GM12873 (cell line): ENCODE measurements around the gene DYRK1B.

Experiments used
- TF ChIP-seq, protein P1 (sequence below): IDR thresholded peaks from 2 replicates; pipeline ENCODE4 v1.5.1; 2012; ENCODE audit warnings: low read depth, mild to moderate bottlenecking, moderate library complexity, low read length, control low read depth; ENCODE audit not compliant: insufficient read depth; ENCODE audit errors: missing control alignments

Gene DYRK1B

DNA sequence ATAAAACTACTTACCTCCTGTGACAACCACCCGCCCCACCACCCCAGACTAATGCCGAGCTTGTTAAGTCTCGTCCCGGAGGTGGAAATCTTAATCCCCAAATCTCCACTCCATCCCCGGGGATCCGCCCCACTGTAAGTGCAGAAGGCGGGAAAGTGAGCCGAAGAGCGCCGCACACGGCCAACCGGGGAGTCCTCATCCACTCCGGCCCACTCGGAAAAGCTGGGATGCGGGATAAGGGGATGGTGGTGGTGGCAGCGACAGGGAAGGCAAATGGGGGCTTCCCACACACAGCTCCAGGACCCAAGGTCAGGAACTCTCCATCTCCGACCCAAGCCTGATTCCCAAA, 11.6 kb upstream of the DYRK1B start:
- TF ChIP-seq, protein P1, sequence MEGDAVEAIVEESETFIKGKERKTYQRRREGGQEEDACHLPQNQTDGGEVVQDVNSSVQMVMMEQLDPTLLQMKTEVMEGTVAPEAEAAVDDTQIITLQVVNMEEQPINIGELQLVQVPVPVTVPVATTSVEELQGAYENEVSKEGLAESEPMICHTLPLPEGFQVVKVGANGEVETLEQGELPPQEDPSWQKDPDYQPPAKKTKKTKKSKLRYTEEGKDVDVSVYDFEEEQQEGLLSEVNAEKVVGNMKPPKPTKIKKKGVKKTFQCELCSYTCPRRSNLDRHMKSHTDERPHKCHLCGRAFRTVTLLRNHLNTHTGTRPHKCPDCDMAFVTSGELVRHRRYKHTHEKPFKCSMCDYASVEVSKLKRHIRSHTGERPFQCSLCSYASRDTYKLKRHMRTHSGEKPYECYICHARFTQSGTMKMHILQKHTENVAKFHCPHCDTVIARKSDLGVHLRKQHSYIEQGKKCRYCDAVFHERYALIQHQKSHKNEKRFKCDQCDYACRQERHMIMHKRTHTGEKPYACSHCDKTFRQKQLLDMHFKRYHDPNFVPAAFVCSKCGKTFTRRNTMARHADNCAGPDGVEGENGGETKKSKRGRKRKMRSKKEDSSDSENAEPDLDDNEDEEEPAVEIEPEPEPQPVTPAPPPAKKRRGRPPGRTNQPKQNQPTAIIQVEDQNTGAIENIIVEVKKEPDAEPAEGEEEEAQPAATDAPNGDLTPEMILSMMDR, result no peak

DNA sequence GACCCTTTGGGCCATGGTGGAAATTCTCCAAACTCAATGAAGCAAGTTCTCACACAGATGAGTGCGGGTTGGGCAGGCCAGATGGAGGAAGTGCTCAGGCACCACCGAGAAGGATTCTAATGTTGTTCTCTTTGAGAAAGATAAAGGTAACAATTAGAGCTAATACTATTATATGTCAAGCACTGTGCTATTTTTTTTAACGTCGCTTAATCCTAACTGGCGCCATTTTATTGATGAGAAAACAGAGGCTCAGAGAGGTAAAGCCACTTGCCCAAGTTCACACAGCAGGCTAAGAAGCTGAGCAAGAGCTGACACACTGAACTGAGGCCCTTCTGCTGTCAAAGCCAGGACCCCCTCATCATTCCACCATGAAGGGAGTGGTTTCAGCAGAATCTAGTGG, 11.2 kb upstream of the DYRK1B start:
- TF ChIP-seq, protein P1, result no peak

DNA sequence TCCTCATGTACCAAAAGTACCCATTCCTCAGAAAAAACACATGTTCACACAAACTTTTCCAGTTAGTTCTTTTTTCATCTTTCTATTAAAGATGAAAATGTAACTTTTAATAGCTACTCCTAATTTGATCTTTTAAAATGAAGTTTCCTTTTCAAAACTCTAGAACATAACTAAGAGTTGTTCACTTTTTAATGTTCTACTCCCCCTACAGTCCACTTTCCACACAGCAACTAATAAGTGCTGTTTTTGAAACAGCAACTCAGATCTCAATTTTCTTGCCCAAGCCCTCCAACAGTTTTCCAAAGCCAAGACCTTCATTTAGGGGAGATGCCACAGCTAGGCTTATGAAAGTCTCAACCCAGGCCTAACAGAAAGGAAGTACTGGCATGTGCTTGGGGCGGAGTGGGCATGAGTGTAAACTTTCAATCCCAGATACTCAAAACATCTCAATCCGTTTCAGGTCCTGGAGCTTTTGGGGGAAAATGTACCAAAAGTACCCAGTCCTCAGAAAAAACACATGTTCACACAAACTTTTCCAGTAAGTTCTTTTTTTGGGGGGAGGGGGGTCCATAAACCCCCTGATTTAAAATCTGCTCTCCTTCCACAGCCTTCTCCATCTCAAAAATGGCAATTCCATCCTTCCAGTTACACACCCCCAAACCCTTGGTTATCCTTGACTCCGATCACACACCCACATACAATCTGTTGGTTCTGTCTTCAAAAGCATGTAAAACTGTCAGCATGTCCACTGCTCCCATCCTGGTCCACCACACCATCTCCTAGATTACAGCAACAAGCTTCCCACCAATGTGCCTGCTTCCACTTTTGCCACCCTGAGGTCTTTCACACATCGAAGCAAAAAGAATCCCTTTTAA, 10.2 kb upstream of the DYRK1B start:
- TF ChIP-seq, protein P1, result peak; percentile 62

GRCh38 chr19:39842693-39843435, 8.9 kb upstream of the DYRK1B start:
- TF ChIP-seq, protein P1, result no peak

DNA sequence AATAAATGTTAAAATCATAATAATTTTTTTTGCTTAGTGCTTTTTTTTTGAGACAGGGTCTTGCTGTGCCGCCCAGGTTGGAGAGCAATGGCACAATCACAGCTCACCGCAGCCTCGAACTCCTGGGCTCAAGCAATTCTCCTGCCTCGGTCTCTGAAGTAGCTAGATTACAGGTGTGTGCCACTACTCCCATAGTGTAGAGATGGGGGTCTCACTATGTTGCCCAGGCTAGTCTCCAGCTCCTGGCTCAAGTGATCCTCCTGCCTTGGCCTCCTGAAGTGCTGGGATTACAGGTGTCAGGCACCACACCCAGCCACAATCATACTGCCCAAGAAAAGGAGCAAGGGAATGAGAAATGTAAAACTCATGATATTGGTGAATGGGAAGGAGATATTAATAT, 7.1 kb upstream of the DYRK1B start:
- TF ChIP-seq, protein P1, result no peak

DNA sequence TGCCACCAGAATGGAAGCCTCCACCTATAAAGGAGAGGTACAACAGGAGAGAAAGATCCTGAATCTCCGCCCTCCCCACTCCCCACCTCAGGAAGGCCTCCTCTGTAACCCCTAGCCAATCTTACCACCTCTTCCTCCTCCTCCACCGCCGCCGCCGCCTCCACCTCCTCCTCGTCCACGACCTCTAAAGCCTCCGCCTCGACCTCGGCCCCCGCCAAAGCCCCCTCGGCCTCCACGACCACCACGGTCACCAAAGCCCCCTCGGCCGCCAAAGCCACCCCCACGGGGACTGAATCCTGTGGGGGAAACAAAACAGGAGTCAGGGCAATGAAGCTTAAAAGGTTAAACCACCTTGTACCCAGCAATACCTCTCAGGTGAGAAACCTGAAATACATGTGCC, 6.5 kb upstream of the DYRK1B start:
- TF ChIP-seq, protein P1, result no peak

DNA sequence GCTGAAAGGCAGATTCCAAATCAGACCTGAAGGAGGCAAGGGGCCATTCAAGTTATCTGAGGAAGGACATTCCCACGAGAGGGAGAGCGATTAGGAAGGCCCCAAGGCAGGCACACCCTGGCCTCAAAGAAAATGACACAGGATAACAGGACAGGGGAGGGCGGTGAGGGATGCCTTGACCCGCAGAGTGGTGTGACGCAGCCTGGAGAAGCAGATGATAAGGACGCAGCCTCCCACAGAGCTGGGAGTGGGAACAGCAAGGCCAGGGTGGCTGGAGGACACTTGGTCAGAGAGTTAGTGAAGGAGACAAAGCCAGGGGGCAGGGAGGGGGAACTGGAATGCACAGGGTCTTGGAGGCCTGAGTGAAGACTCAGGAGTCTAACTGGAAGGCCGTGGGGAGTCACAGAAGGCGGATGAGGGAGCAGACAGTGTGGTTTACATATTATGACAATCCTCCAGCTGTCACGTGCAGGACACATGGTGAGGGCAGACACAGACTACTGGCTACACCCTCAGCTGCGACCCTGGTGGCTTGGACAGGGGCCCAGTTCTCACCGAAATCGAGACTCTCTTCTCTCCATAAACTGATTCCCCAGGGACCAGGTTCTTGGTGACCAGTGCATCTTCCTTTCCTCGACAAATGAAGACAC, 5.8 kb upstream of the DYRK1B start:
- TF ChIP-seq, protein P1, result no peak
